NCI-H446 (cell line): ENCODE results near the gene ABCA4.
A peak's percentile ranks its signal among the peaks of the same experiment; 100 is the strongest.

Experiments used
- DNase-seq, 2 experiments: peaks; one replicate each; lab custom pipeline; 2025; lab: John Stamatoyannopoulos, UW

The ABCA4 gene

GRCh38 chr1:94027721-94028515 lies 93.0 kb downstream of the ABCA4 start:
- no peak for DNase-seq

DNA sequence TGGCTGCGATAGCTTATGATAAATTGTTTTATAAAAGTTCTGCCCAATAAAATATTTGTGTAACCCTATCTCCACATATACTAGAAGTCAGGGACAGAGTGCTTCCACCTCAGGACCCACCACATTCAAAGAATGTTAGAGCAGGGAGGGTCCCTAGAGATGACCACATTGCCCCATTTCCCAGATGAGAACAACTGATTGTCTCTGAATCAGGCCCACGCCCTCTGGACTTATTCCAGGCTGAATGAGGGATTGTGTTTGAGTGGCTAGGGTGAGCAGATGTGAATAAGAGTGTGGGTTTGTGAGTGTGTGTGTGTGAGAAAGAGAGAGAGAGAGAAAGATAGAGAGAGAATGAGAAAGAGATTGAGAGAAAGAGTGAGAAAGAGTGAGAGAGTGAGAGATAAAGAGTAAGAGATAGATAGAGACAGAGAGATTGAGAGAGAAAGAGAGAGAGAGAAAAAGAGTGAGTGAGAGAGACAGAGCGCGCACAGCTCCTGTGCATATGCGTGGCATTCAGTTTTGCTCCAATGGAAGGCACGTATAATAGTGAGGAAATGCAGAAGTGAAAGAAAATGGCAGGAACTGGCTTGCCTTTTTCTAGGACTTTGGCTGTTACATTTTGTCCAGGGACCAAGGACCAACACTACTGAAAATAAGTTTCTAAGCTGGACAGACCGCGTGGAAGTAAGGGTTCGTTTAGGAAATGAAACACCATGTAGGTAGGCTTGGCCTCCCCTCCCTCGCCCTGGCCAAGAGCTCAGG lies 94.1 kb downstream of the ABCA4 start:
- no peak for DNase-seq

DNA sequence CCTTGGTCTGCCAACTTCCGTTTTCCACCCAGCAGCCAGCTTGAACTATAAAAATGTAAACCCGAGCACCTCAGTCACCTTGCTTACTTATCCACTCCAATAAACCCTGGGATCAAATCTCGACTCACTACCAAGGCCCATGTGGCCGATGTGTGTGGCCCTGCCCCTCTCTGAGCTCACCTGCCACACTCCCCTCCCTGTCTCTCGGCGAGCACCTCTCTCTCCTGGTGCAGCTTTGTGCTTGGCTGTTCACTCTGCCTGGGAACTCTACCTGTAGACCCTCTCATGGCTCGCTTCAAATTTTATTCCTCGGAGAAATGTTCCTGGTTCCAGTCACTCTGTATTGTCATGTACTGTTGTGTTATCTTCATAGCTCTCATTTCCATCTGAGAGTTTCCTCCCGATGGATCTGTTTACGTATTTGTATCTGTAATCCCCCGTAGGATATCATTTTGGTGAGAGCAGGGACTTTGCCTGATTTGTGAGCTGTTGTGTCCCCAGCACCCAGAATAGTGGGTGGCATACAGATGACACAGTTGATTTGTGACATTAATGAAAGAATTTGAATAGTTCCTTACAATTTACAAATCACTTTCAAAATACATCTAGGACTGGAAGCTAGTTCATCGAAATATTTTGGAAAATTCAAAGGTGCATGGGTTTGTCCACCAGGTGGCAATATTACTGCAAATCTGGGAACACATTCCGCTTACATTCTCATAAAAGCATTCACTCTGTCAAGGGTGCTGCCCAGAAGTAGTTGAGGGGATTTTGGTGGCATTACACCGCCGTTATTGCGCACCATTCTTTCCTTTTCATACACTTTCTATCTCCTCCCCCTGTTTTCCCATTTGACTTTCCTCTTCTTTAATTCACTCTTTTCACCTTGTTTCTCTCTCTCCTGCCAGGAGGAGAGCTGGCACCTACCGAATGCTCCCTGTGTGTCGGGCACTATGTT lies 95.3 kb downstream of the ABCA4 start:
- peak; percentile 34 to 76 for DNase-seq

DNA sequence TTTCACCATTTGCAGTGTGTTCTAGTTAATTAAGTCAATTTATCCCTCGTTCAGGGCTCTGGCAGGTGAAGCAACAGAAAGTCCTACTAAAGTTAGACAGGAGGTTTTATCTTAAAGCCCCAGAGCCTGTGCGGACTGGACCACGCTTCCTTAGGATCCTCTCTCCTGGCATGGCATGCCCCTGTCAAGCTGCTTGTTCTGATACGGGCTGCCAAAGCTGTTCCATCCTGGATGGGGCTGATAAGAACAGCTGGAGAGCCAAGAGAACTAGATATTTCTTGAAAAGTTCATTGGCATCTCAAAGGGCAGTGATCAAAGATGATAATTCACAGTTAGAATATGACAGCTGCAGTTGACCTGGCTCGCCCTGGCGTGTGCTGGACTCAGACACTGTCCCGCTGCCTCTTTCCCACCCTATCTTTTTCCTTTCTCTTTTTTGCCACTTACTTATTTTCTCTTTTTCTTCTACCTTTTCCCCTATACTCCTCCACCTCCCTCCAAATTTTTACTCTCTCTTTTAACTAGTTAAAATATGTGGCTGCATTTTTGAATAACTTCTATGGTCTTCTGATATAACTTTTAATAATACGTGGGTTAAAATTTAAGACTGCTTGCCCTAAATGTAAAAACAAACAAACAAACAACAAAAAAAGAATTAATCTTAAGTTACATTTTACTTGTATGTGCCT lies 96.7 kb downstream of the ABCA4 start:
- DNase-seq, result no peak

- DNase-seq, result no peak
Observed at GRCh38 chr1:94022471-94023189, 98.3 kb downstream of the ABCA4 start.

- DNase-seq, result no peak
Observed at GRCh38 chr1:94020764-94021579, 100.0 kb downstream of the ABCA4 start.

DNA sequence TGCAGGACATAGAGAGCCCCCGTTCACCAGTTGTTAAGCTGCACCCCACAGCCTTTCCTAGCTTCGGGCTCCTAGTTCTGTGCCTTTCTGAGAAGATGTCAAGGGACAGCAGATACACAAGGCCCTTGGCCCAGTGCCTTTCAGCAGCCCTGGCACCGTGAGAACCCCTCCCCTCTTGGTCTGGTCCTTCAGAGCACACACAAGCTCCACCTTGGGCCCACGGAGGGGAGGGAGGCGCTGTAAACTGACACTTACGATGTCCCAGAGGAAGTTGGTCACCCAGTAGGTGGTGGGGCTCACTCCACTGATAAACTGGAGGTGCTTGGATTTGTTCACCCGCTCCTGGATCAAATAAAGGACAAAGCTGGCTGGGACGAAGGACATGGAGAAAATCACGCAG lies 101.6 kb downstream of the ABCA4 start:
- DNase-seq, result no peak

GRCh38 chr1:94017155-94017829 lies 103.7 kb downstream of the ABCA4 start:
- DNase-seq, result no peak

- DNase-seq, result no peak
Observed at GRCh38 chr1:94015489-94015817, 105.5 kb downstream of the ABCA4 start.

DNA sequence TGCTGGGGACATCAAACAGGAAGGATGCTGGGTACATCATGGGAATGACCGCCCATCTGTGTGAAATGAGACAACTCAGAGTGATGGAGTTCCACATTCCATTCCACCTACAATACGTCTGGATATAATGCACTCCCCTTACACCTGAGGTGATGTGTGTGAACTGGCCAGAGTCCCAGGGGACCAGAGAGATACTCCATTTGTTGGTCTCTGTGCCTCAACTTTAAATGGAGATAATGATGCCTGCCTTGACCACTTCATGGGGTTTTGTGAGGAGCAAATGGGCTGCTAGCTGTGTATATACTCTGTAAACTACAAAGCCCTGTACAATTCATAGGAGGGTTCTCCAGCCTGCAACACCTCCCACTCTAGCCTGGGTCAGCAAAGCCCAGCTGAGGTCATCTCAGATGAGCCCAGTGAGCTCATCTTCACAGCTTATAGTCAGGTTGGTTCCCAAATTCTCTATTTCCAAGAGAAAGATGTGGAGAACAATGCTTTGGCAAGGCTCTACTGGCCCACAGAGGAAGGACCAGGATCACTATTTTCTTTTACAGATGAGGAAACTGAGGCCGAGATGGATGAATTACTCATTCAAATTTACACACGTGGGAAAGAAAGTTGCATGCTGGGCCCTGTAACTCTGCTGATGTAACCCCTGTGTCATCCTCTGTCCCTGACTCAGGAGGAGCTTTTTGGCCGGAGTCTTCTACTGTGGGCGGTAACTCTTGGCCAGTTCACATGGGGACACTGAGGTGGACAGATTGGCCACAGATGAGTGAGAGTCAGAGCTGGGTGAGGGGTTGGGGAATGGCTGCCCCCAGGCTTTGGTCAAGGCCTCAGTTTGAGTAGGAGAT lies 106.1 kb downstream of the ABCA4 start:
- no peak for DNase-seq

- DNase-seq, result no peak
Observed at GRCh38 chr1:94014087-94014486, 106.9 kb downstream of the ABCA4 start.

GRCh38 chr1:94013367-94013878 lies 107.5 kb downstream of the ABCA4 start:
- DNase-seq, result no peak

DNA sequence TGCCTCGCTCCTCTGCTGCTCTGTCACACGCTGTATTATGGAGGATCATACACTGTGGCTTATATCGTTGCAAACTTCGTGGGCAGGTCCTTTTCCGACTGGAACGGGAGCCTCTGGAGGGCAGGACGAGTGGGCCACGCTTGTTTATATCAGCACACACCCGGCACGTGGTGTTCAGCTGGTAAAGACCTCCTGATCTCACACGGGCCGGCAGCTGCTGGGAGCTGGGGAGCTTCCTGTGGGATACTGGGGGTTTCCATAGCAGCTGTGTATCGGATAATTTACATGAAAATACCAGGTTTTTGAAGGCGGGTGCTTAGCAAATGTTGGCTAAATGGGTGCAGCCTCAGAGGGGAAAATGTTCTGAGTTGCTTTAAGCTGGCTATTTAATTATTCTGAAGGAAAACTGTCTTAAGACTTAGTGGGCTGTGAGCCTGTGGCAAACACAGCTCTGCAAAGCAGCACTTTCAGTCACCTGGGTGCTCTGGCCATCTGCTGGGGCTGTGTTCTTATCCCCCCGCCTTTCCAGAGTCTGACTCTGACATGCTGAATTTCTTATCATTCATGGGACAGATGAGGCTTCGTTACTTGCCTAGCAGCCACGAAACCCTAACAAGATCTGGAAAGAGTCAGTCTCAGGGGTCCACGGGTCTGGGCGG lies 108.1 kb downstream of the ABCA4 start:
- no peak for DNase-seq

DNA sequence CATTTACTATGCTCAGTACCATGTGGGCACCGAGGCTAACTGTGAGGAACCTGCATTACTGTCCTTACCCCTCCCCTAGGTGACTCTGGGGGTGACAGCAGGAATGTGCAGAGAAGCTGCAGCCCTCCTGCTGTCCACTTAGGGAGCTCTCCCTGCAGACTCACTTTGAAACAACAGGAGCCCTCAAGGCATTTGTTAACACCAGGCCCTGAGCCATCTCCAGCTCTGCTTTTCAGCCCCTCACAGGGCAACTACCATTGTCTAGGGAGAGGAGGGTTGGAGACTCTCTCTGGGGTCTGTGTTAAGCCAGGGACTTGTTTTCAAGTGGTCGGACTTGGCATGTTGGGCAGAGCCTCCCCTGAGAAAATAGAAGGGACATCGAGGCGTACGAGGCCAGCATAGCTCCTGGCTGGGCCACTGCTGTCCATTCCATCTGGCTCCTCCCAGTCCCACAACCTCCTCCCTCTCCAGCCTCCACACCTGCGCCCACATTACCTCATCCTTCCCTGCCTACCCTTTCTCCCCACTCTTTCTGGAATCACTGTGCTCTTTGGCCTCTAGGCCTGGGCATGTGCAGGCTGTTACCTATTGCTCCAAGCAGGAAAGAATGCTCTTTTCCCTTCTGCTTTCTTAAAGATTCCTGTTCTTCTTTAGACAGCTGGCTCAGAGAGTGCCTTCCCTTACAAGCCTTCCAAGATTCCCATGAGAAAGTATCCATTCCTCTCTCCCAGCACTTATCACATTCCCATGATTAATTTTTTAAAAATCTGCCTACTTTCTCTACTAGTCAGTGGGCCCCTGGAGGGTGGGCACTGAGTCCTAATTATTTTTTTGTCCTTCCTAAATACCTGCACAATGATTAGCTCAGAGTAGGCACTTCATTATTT lies 109.0 kb downstream of the ABCA4 start:
- no peak for DNase-seq

GRCh38 chr1:94011129-94011528 lies 109.8 kb downstream of the ABCA4 start:
- no peak for DNase-seq

DNA sequence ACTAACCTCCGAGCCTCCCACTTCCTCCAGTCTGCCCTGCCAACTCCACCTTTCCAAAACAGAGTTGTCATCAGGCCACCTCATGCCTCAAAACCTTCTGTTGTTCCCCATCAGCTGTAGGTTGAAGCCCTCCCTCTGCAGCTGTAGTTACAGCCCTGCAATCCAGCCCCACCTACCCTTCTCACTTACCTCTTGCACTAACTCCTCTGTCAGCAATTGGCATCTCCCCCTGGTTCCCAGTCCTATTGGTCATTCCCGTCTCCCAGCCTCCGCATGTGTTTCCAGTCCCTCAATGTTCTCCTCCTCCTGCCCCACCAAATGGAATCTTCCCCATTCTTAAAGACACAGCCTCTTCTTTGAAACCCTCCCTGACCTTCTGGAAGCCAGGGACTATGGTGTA lies 111.6 kb downstream of the ABCA4 start:
- DNase-seq, result no peak

DNA sequence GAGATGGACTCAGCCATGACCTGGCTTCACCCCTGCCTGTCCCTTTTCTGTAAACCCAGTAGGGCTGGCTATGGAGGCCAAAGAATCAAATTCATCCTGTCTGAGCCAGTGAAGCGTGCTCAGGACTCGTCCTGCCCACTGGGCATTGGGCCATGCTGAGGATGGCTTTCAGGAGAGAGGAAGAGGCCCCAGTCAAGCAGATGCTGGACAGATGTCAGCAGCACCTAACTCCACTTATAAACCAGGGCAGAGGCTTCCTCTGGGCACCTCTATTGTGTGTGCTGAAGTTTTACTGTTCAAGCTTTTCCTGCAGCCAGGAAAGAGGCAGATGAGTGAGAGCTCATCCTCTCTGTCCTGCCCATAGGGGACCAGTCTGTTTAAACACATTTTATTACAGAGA lies 114.3 kb downstream of the ABCA4 start:
- DNase-seq, result no peak
